Hepatocyte (in vitro differentiated cells): ENCODE data around the gene PLCB4.

Experiments used
- CTCF ChIP-seq: fragments of 200-600 bp; sonication (generic); IDR thresholded peaks from 2 replicates; pipeline ENCODE4 v1.5.1; 2016; ENCODE audit warnings: antibody characterized with exemption, mild to moderate bottlenecking; ENCODE audit not compliant: poor library complexity
- EZH2 ChIP-seq: fragments of 200-600 bp; sonication (generic); IDR thresholded peaks from 2 replicates; pipeline ENCODE4 v1.6.1; 2016; ENCODE audit warnings: antibody characterized with exemption, mild to moderate bottlenecking, borderline replicate concordance
- EZH2phosphoT487 ChIP-seq: fragments of 200-600 bp; sonication (generic); IDR thresholded peaks from one replicate; pipeline ENCODE4 v1.6.1; 2018; ENCODE audit warnings: antibody characterized with exemption, mild to moderate bottlenecking, low read depth, moderate library complexity; ENCODE audit not compliant: unreplicated experiment, severe bottlenecking

- no peak for TF ChIP-seq CTCF
- no peak for TF ChIP-seq EZH2
- no peak for TF ChIP-seq EZH2phosphoT487
Observed at GRCh38 chr20:9128568-9128967, 59.7 kb downstream of the PLCB4 start.
